Suprapubic skin (tissue), 4 donors: ENCODE measurements around the gene DRD3. TPM values are rescaled to one million over a fixed set of nuclear protein-coding genes. Genes with fewer than 3 reads are reported as not detected.

Experiments
- DNase-seq, 2 donors: peaks; one replicate each; pipeline ENCODE4 v3.0.0-alpha.2; 2019; ENCODE audit warnings: low spot score in 2 of 2
- H3K27ac ChIP-seq: fragments of 200-600 bp; sonication (generic); one replicate; pipeline ENCODE4 v1.5.1; 2019
- H3K27me3 ChIP-seq: fragments of 200-600 bp; sonication (generic); one replicate; pipeline ENCODE4 v1.5.1; 2019
- H3K36me3 ChIP-seq: fragments of 200-600 bp; sonication (generic); one replicate; pipeline ENCODE4 v1.5.1; 2019
- H3K4me1 ChIP-seq: fragments of 200-600 bp; sonication (generic); one replicate; pipeline ENCODE4 v1.5.1; 2019
- H3K4me3 ChIP-seq: fragments of 200-600 bp; sonication (generic); one replicate; pipeline ENCODE4 v1.5.1; 2019; ENCODE audit warnings: mild to moderate bottlenecking
- H3K9me3 ChIP-seq: fragments of 200-600 bp; sonication (generic); one replicate; pipeline ENCODE4 v1.5.1; 2019
- EP300 ChIP-seq: sonication (generic); formaldehyde crosslinking; IDR thresholded peaks from one replicate; pipeline ENCODE4 v1.6.1; 2017; ENCODE audit warnings: antibody characterized with exemption
- POLR2A ChIP-seq, 2 donors: fragments of 450-650 bp; IDR thresholded peaks; one replicate each; pipeline ENCODE4 v1.6.1; 2017; ENCODE audit warnings: antibody characterized with exemption in 2 of 2, mild to moderate bottlenecking in 2 of 2, moderate library complexity in 2 of 2
- POLR2AphosphoS5 ChIP-seq, 3 donors: sonication (generic); formaldehyde crosslinking; IDR thresholded peaks; one replicate each; pipeline ENCODE4 v1.6.1; 2017; ENCODE audit warnings: antibody characterized with exemption in 3 of 3
- WGBS: methylation state at CpG from one replicate; pipeline ENCODE4 v1.1.5; 2018; 5-methylcytosine and 5-hydroxymethylcytosine counted together
- total RNA-seq, 4 donors: library from RNA; depleted of rRNA; stranded (reverse); fragments of >200 nt; gene quantifications; one replicate each; pipeline ENCODE4 v1.1.0, GENCODE V29; 2016
- TF ChIP-seq, protein P1 (sequence below), 2 donors: fragments of 200-600 bp in 1 of 2; fragments of 450-650 bp in 1 of 2; sonication (generic) in 1 of 2; IDR thresholded peaks; one replicate each; pipeline ENCODE4 v1.5.1; 2016 to 2019; ENCODE audit warnings: antibody characterized with exemption in 2 of 2, mild to moderate bottlenecking in 1 of 2, moderate library complexity in 1 of 2

The DRD3 gene
- total RNA-seq, 4 donors from 2014 or later = not detected

DNA sequence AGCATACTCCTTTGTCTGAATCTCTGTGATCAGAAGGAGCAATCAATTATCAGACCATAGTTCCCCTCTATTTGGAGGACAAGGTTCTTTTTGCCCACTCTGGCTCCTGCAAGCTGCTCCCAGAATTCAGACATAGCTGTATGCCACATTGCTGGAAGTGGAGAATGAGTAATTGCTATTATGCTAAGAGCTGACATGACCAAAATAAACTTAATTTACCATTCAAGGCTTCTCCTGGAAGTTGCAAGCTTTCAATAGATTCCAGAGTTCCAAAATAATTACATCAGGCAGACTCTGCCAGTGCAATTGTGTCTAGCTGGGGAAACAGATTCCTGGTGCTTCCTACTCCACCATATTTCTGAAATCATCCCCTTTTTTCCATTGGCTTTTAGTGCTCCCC is 7.6 kb upstream of the DRD3 start:
- Histone ChIP-seq H3K4me1 (no peaks in the 10 kb centered on the region), H3K27me3 (no peaks in the 10 kb centered on the region), H3K4me3 (no peak overlapping the region), H3K27ac (no peak overlapping the region), H3K9me3 (no peaks in the 10 kb centered on the region), H3K36me3 (no peaks in the 10 kb centered on the region)
- TF ChIP-seq POLR2A (IDR thresholded peaks at IDR 0.05) (no peak), EP300 (no peak), POLR2AphosphoS5 (IDR thresholded peaks at IDR 0.05) (no peak)
- TF ChIP-seq, protein P1, sequence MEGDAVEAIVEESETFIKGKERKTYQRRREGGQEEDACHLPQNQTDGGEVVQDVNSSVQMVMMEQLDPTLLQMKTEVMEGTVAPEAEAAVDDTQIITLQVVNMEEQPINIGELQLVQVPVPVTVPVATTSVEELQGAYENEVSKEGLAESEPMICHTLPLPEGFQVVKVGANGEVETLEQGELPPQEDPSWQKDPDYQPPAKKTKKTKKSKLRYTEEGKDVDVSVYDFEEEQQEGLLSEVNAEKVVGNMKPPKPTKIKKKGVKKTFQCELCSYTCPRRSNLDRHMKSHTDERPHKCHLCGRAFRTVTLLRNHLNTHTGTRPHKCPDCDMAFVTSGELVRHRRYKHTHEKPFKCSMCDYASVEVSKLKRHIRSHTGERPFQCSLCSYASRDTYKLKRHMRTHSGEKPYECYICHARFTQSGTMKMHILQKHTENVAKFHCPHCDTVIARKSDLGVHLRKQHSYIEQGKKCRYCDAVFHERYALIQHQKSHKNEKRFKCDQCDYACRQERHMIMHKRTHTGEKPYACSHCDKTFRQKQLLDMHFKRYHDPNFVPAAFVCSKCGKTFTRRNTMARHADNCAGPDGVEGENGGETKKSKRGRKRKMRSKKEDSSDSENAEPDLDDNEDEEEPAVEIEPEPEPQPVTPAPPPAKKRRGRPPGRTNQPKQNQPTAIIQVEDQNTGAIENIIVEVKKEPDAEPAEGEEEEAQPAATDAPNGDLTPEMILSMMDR (IDR thresholded peaks at IDR 0.05) = no peak
- no peak for DNase-seq

DNA sequence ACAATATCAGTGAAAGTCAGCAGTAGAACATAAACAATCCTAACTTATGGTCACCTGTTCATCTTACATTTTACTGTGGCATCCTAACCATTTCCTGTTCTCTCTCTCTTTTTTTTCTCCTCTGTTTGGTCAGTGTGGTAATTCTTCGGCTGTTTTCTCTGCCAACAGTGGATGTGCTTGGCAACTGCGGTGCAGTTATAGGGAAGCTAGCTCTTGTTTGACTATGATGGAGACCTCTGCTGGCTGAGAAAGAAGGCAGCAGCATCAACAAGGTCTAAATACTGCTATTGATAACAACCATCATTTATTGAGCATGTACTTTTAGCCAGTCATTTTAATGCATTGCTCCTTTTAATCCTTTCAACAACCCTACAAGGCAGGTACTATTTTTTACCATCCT is 723 bp upstream of the DRD3 start:
- Histone ChIP-seq H3K36me3 (no peaks in the 10 kb centered on the region), H3K27ac (no peak overlapping the region), H3K9me3 (no peaks in the 10 kb centered on the region), H3K27me3 (no peaks in the 10 kb centered on the region), H3K4me3 (no peak overlapping the region), H3K4me1 (no peaks in the 10 kb centered on the region)
- no peak for TF ChIP-seq POLR2AphosphoS5 (IDR thresholded peaks at IDR 0.05)
- no peak for TF ChIP-seq POLR2A (IDR thresholded peaks at IDR 0.05)
- TF ChIP-seq, protein P1 (IDR thresholded peaks at IDR 0.05) = no peak
- no peak for TF ChIP-seq EP300
- no peak for DNase-seq
- WGBS = 26% methylated on average over 2 of the region's 2 CpGs

DNA sequence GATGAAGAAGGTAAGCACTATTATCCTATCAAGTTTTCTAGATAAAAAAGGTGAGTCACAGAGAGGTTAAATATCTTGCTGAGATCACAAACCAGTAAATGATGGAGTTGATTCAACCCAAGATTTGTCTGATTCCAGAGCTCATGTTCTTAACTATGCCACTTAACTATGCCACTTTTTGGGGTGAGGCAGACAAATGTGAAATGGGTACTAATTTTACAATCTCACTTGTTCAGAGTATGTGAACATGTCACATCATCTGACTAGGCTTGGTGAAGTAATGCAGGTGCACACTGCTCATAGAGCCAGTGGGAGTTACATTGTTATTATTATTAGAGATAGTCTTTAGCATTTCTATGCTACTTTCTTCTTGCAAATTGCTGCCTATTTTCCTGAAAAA is 2.0 kb downstream of the DRD3 start:
- Histone ChIP-seq H3K27me3 (no peaks in the 10 kb centered on the region), H3K36me3 (no peaks in the 10 kb centered on the region), H3K9me3 (no peaks in the 10 kb centered on the region), H3K4me3 (no peak overlapping the region), H3K27ac (no peak overlapping the region), H3K4me1 (no peaks in the 10 kb centered on the region)
- TF ChIP-seq POLR2A (IDR thresholded peaks at IDR 0.05) (no peak), POLR2AphosphoS5 (IDR thresholded peaks at IDR 0.05) (no peak), EP300 (no peak)
- TF ChIP-seq, protein P1 (IDR thresholded peaks at IDR 0.05) = no peak
- DNase-seq = no peak

DNA sequence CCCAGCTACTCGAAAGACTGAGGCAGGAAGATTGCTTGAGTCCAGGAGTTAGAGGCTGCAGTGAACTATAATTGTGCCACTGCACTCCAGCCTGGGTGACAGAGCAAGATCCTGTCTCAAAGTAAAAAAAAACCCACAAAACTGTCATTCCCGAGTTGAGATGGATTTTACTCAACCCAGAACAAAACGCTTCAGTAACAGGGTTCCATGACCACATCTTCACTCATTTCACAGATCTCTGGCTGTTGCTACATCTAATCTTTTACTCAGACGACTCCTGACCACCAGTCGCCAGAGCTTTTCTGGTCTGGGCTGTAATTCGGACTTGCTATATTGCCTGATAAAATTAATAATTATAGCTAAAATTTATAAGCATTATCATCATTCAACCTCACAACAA is 2.4 kb downstream of the DRD3 start:
- TF ChIP-seq POLR2A (IDR thresholded peaks at IDR 0.05) (no peak), EP300 (no peak), POLR2AphosphoS5 (IDR thresholded peaks at IDR 0.05) (no peak)
- TF ChIP-seq, protein P1 (IDR thresholded peaks at IDR 0.05) = no peak
- Histone ChIP-seq H3K4me3 (no peak overlapping the region), H3K27me3 (no peaks in the 10 kb centered on the region), H3K36me3 (no peaks in the 10 kb centered on the region), H3K9me3 (no peaks in the 10 kb centered on the region), H3K4me1 (no peaks in the 10 kb centered on the region), H3K27ac (no peak overlapping the region)
- DNase-seq = no peak
- WGBS = 86% methylated on average over 6 of the region's 6 CpGs

DNA sequence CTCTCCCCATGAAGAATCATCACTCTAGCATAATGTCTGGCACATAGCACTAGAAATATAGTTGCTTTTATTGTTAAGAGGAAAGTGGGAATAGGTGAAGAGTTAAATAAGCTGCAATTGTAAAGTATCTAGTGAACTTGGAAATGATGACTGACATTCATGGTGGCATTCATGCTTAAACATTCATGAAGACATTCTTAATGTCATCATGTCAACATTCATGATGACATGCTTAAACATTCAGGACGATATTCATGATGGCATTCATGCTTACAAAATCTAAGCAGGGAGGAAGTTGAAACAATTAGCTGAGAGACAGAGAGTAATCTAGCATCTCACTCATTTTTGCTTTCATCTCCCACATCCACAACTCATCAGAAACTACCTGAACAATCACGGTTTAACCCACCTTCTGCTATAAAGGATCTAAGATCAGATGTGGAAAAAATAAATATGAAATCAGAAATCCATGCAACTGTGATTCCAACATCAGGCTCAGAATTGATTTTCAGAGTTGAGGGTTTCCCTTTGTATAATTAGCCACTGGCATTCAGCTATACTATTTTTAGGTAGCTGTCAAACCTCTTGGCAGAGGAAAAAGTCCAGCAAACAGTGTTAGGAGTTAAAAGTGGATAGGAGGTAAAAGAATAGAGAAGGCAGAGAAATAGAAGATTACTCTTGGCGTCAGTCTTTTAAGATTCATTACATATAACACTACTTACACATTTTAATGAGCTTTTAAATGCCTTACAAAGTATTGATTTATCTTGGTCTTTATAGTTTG is 3.5 kb downstream of the DRD3 start:
- no peak for DNase-seq
- H3K36me3 ChIP-seq = no peaks in the 10 kb centered on the region
- TF ChIP-seq POLR2A (IDR thresholded peaks at IDR 0.05) (no peak), POLR2AphosphoS5 (IDR thresholded peaks at IDR 0.05) (no peak), EP300 (no peak)
- TF ChIP-seq, protein P1 (IDR thresholded peaks at IDR 0.05) = no peak
- no peak overlapping the region for H3K27ac ChIP-seq
- H3K9me3 ChIP-seq = no peaks in the 10 kb centered on the region
- H3K4me1 ChIP-seq = no peaks in the 10 kb centered on the region
- no peak overlapping the region for H3K4me3 ChIP-seq
- 68% methylated on average over 3 of the region's 3 CpGs for WGBS
- no peaks in the 10 kb centered on the region for H3K27me3 ChIP-seq
